K562 (cell line): Measurements from ENCODE around the gene PHF12. TPM values are rescaled to one million over a fixed set of nuclear protein-coding genes. Genes with fewer than 3 reads are reported as not detected.

ENCODE experiments used
- ARID1B ChIP-seq: fragments of 450-650 bp; IDR thresholded peaks from 2 replicates; pipeline ENCODE4 v1.6.1; 2016; ENCODE audit warnings: antibody characterized with exemption, mild to moderate bottlenecking, inconsistent platforms
- CEBPG ChIP-seq, 3 experiments: fragments of 200-800 bp in 1 of 3; sonication (Bioruptor generic) in 1 of 3; sonication (generic) in 1 of 3; formaldehyde crosslinking in 1 of 3; IDR thresholded peaks in 2 of 3; conservative IDR thresholded peaks in 1 of 3; 2 replicates each; pipeline versions ENCODE4 v1.6.1 to v1.8.0; 2016 to 2022; ENCODE audit warnings: missing compliant biosample characterization in 2 of 3, missing genetic modification characterization in 2 of 3, mild to moderate bottlenecking in 1 of 3, missing genetic modification reagents in 1 of 3
- JUN ChIP-seq, 2 experiments: sonication (generic) in 1 of 2; formaldehyde crosslinking in 1 of 2; IDR thresholded peaks; 2 replicates each; pipeline versions ENCODE4 v1.6.1 to v1.8.0; 2012 to 2022; ENCODE audit warnings: borderline replicate concordance in 2 of 2, mild to moderate bottlenecking in 2 of 2, improper control_type of control experiment in 1 of 2, low read depth in 1 of 2, low read length in 1 of 2, missing genetic modification reagents in 1 of 2
- POLR3G ChIP-seq: IDR thresholded peaks from 2 replicates; pipeline ENCODE4 v1.6.1; 2011; ENCODE audit not compliant: insufficient read length, insufficient replicate concordance; ENCODE audit errors: extremely low read depth
- PREB ChIP-seq: sonication (generic); formaldehyde crosslinking; IDR thresholded peaks from 2 replicates; pipeline ENCODE4 v1.8.1; 2023; ENCODE audit warnings: mild to moderate bottlenecking, missing genetic modification reagents
- RNF2 ChIP-seq: sonication (generic); IDR thresholded peaks from 2 replicates; pipeline ENCODE4 v1.6.1; 2016
- SMAD3 ChIP-seq: fragments of 450-650 bp; formaldehyde crosslinking; conservative IDR thresholded peaks from 2 replicates; pipeline ENCODE4 v1.4.0; 2020; ENCODE audit warnings: mild to moderate bottlenecking
- TOE1 ChIP-seq, 2 experiments: fragments of 450-650 bp in 1 of 2; sonication (generic) in 1 of 2; formaldehyde crosslinking in 1 of 2; IDR thresholded peaks; 2 replicates each; pipeline versions ENCODE4 v1.7.1 to v1.8.0; 2016 to 2022; ENCODE audit warnings: borderline replicate concordance in 2 of 2, mild to moderate bottlenecking in 2 of 2, antibody characterized with exemption in 1 of 2, inconsistent platforms in 1 of 2, low read depth in 1 of 2, missing genetic modification reagents in 1 of 2, moderate library complexity in 1 of 2
- XRCC5 ChIP-seq: fragments of 200-400 bp; formaldehyde crosslinking; IDR thresholded peaks from 2 replicates; pipeline ENCODE4 v1.6.1; 2017; ENCODE audit warnings: low read depth, mild to moderate bottlenecking, low read length
- ZBTB43 ChIP-seq: sonication (generic); formaldehyde crosslinking; IDR thresholded peaks from 2 replicates; pipeline ENCODE4 v1.8.0; 2023; ENCODE audit warnings: mild to moderate bottlenecking, missing genetic modification reagents
- ZNF518B ChIP-seq: fragments of 250-450 bp; sonication (Bioruptor Pico); IDR thresholded peaks from 2 replicates; pipeline ENCODE4 v1.5.0; 2021; ENCODE audit warnings: mild to moderate bottlenecking, moderate library complexity
- ZNF740 ChIP-seq, 3 experiments: fragments of 200-800 bp in 1 of 3; sonication (Bioruptor generic) in 1 of 3; sonication (generic) in 1 of 3; formaldehyde crosslinking in 1 of 3; IDR thresholded peaks; 2 replicates each; pipeline versions ENCODE4 v1.6.1 to v1.8.0; 2016 to 2022; ENCODE audit warnings: mild to moderate bottlenecking in 2 of 3, missing compliant biosample characterization in 2 of 3, missing genetic modification characterization in 2 of 3, missing genetic modification reagents in 1 of 3
- polyA plus RNA-seq, 8 experiments: library from polyadenylated mRNA; depleted of rRNA in 4 of 8; stranded (reverse) in 5 of 8; unstranded in 3 of 8; fragments of >200 nt; fragmentation: Nextera tagmentation in 2 of 8; fragmentation: Illumina TruSeq in 1 of 8; extraction: Ambion mirVana in 2 of 8; extraction: Trizol in 1 of 8; gene quantifications; 2 replicates each; pipeline versions ENCODE4 v1.2.1 to v1.2.3, GENCODE V29; 2011 to 2014; ENCODE audit warnings: inconsistent platforms in 1 of 8, missing spikeins in 1 of 8
- total RNA-seq, 7 experiments: library from RNA; depleted of rRNA in 6 of 7; stranded (reverse); fragments of >200 nt in 6 of 7; fragmentation: Illumina TruSeq in 2 of 7; extraction: Trizol in 2 of 7; gene quantifications; 2 replicates each; pipeline versions ENCODE4 v1.2.1 to v1.2.3, GENCODE V29; 2011 to 2021; ENCODE audit warnings: low replicate concordance in 1 of 7

PHF12 gene
- total and polyA plus RNA-seq, 9 of the 15 experiments (the other 6 are each of a cell fraction or from before 2014, with no cell fraction given) = 0.82 to 31.3 (median 13.5) TPM

GRCh38 chr17:28864991-28865849, 86.1 kb downstream of the PHF12 start (continued):
- no peak for TF ChIP-seq ZNF518B (CRISPR knock-in tag)
- TF ChIP-seq JUN (IDR thresholded peaks at IDR 0.05; ENCODE audit: borderline replicate concordance, low read depth, low read length) = peak; percentile 81
- TF ChIP-seq JUN (CRISPR knock-in tag; IDR thresholded peaks at IDR 0.05; ENCODE audit: borderline replicate concordance) = no peak
- TF ChIP-seq PREB (CRISPR knock-in tag) = 0 out of 2 replicates have a peak, but pooled peaks have one; percentile 19
- TF ChIP-seq RNF2 = peak; percentile 96
- TF ChIP-seq CEBPG (CRISPR knock-in tag; IDR thresholded peaks at IDR 0.05) = no peak
- TF ChIP-seq CEBPG (tag; conservative IDR thresholded peaks at IDR 0.05 in 1 of 2, IDR thresholded peaks at IDR 0.05 in 1 of 2) = no peak
- TF ChIP-seq ZNF740 (CRISPR knock-in tag; IDR thresholded peaks at IDR 0.05) = no peak
- TF ChIP-seq ZNF740 (tag; IDR thresholded peaks at IDR 0.05) = 0 out of 4 replicates have a peak, but pooled peaks of 1 of the 2 experiments have one; percentile 15
- TF ChIP-seq POLR3G = no peak
- peak; percentile 89; the same call in 1 of the 2 replicates for TF ChIP-seq XRCC5
- peak; percentile 78 for TF ChIP-seq TOE1 (IDR thresholded peaks at IDR 0.05; ENCODE audit: borderline replicate concordance)
- TF ChIP-seq TOE1 (CRISPR knock-in tag; IDR thresholded peaks at IDR 0.05; ENCODE audit: borderline replicate concordance, low read depth) = no peak
- peak; percentile 100 for TF ChIP-seq ARID1B
- TF ChIP-seq SMAD3 (CRISPR knock-in tag) = peak; percentile 92
- TF ChIP-seq ZBTB43 (CRISPR knock-in tag) = no peak
